Measurements from ENCODE around the gene LIN9.

Gene LIN9

GRCh38 chr1:226222686-226223085 is 86.3 kb downstream of the LIN9 start:
- no peak overlapping the region for H3K4me3 ChIP-seq
- H3K27me3 ChIP-seq: peaks cover 72% of the 10 kb centered on the region
- no peak overlapping the region for H3K27ac ChIP-seq
- peaks cover 11% of the 10 kb centered on the region for H3K4me1 ChIP-seq
- no peaks in the 10 kb centered on the region for H3K9me3 ChIP-seq
- TF ChIP-seq Cebpa-rat (IDR thresholded peaks at IDR 0.05): no peak
- peaks cover 24% of the 10 kb centered on the region; the same call in 1 of the 2 replicates for H4K20me1 ChIP-seq
- H3K36me3 ChIP-seq: no peaks in the 10 kb centered on the region
- H3K9ac ChIP-seq: no peak overlapping the region
- no peak overlapping the region for H3K4me2 ChIP-seq

- H3K4me2 ChIP-seq: no peak overlapping the region
- H3K27me3 ChIP-seq: peaks cover 84% of the 10 kb centered on the region
These were observed 88.3 kb downstream of the LIN9 start for GRCh38 chr1:226220473-226221189.

GRCh38 chr1:226217273-226217672 is 91.7 kb downstream of the LIN9 start:
- H3K36me3 ChIP-seq: no peaks in the 10 kb centered on the region
- H3K9ac ChIP-seq: no peak overlapping the region
- H3K4me1 ChIP-seq: peaks cover 22% of the 10 kb centered on the region
- no peaks in the 10 kb centered on the region for H3K9me3 ChIP-seq
- no peak for TF ChIP-seq Cebpa-rat (IDR thresholded peaks at IDR 0.05)
- H3K4me2 ChIP-seq: no peak overlapping the region
- no peak overlapping the region for H3K4me3 ChIP-seq
- H3K27ac ChIP-seq: no peak overlapping the region
- H3K27me3 ChIP-seq: peaks cover 61% of the 10 kb centered on the region
- peaks cover 27% of the 10 kb centered on the region for H4K20me1 ChIP-seq

More at GRCh38 chr1:226220473-226221189, 88.3 kb downstream of the LIN9 start:
- Histone ChIP-seq H3K9me3 (no peaks in the 10 kb centered on the region), H3K4me3 (no peak overlapping the region), H3K27ac (no peak overlapping the region), H3K9ac (no peak overlapping the region), H3K4me1 (peaks cover 19% of the 10 kb centered on the region), H3K36me3 (no peaks in the 10 kb centered on the region), H4K20me1 (peaks cover 32% of the 10 kb centered on the region; the same call in 1 of the 2 replicates)
- TF ChIP-seq Cebpa-rat (IDR thresholded peaks at IDR 0.05): no peak

GRCh38 chr1:226216056-226216455 is 92.9 kb downstream of the LIN9 start:
- Histone ChIP-seq H3K27ac (no peak overlapping the region), H3K27me3 (peaks cover 54% of the 10 kb centered on the region), H3K4me2 (peak overlapping the region; percentile 75), H3K4me1 (peaks cover 22% of the 10 kb centered on the region), H3K4me3 (no peak overlapping the region), H3K9me3 (no peaks in the 10 kb centered on the region), H4K20me1 (peaks cover 27% of the 10 kb centered on the region), H3K9ac (no peak overlapping the region), H3K36me3 (no peaks in the 10 kb centered on the region)
- no peak for TF ChIP-seq Cebpa-rat (IDR thresholded peaks at IDR 0.05)

GRCh38 chr1:226215239-226215638 is 93.7 kb downstream of the LIN9 start:
- no peak overlapping the region for H3K27ac ChIP-seq
- H3K4me2 ChIP-seq: peak overlapping the region; percentile 75
- no peak overlapping the region for H3K9ac ChIP-seq
- peaks cover 22% of the 10 kb centered on the region for H3K4me1 ChIP-seq
- H4K20me1 ChIP-seq: peaks cover 20% of the 10 kb centered on the region
- H3K36me3 ChIP-seq: no peaks in the 10 kb centered on the region
- no peaks in the 10 kb centered on the region for H3K9me3 ChIP-seq
- no peak for TF ChIP-seq Cebpa-rat (IDR thresholded peaks at IDR 0.05)
- peaks cover 46% of the 10 kb centered on the region for H3K27me3 ChIP-seq
- H3K4me3 ChIP-seq: no peak overlapping the region

- no peak for TF ChIP-seq Cebpa-rat (IDR thresholded peaks at IDR 0.05)
- H3K9me3 ChIP-seq: no peaks in the 10 kb centered on the region
- peaks cover 19% of the 10 kb centered on the region for H4K20me1 ChIP-seq
- H3K27me3 ChIP-seq: peaks cover 29% of the 10 kb centered on the region
- H3K4me2 ChIP-seq: no peak overlapping the region
- no peaks in the 10 kb centered on the region for H3K36me3 ChIP-seq
- peaks cover 22% of the 10 kb centered on the region for H3K4me1 ChIP-seq
- no peak overlapping the region for H3K27ac ChIP-seq
- H3K9ac ChIP-seq: no peak overlapping the region
- H3K4me3 ChIP-seq: no peak overlapping the region
These were observed 96.4 kb downstream of the LIN9 start for GRCh38 chr1:226212545-226212944.

- TF ChIP-seq Cebpa-rat (IDR thresholded peaks at IDR 0.05): no peak
- no peak overlapping the region for H3K9ac ChIP-seq
- no peak overlapping the region for H3K4me2 ChIP-seq
- H4K20me1 ChIP-seq: peaks cover 18% of the 10 kb centered on the region
- no peak overlapping the region for H3K27ac ChIP-seq
- no peaks in the 10 kb centered on the region for H3K36me3 ChIP-seq
- peaks cover 17% of the 10 kb centered on the region for H3K27me3 ChIP-seq
- no peak overlapping the region for H3K4me3 ChIP-seq
- no peaks in the 10 kb centered on the region for H3K9me3 ChIP-seq
- peaks cover 21% of the 10 kb centered on the region for H3K4me1 ChIP-seq
These were observed 97.7 kb downstream of the LIN9 start for GRCh38 chr1:226211181-226211821.

GRCh38 chr1:226210571-226211176 is 98.3 kb downstream of the LIN9 start:
- peaks cover 11% of the 10 kb centered on the region for H3K27me3 ChIP-seq
- no peak overlapping the region for H3K4me2 ChIP-seq
- no peaks in the 10 kb centered on the region for H3K36me3 ChIP-seq
- H3K4me1 ChIP-seq: peaks cover 15% of the 10 kb centered on the region
- no peak for TF ChIP-seq Cebpa-rat (IDR thresholded peaks at IDR 0.05)
- no peak overlapping the region for H3K4me3 ChIP-seq
- H3K27ac ChIP-seq: no peak overlapping the region
- no peak overlapping the region for H3K9ac ChIP-seq
- H3K9me3 ChIP-seq: no peaks in the 10 kb centered on the region
- H4K20me1 ChIP-seq: peaks cover 12% of the 10 kb centered on the region

- H3K36me3 ChIP-seq: no peaks in the 10 kb centered on the region
- no peaks in the 10 kb centered on the region; the same call in 1 of the 2 replicates for H4K20me1 ChIP-seq
- peaks cover 3% of the 10 kb centered on the region for H3K4me1 ChIP-seq
- no peak for TF ChIP-seq Cebpa-rat (IDR thresholded peaks at IDR 0.05)
- no peaks in the 10 kb centered on the region for H3K9me3 ChIP-seq
- H3K27ac ChIP-seq: no peak overlapping the region
- H3K9ac ChIP-seq: no peak overlapping the region
- 0 out of 2 replicates have a peak, but pooled peaks cover 3% of the 10 kb centered on the region for H3K27me3 ChIP-seq
- no peak overlapping the region for H3K4me3 ChIP-seq
- no peak overlapping the region for H3K4me2 ChIP-seq
These were observed 99.5 kb downstream of the LIN9 start for GRCh38 chr1:226209307-226210059.
